GM21786 (cell line): ENCODE results near the gene TUT4.
"Not testable (repeated sequence)": the region's sequence is repeated elsewhere in the genome, so short reads cannot be mapped to it uniquely, and the experiment has no call there.

Experiments
- ATAC-seq: cut with Tn5 transposase; IDR thresholded peaks from one replicate; pipeline ENCODE4 v1.9.1; 2021; ENCODE audit not compliant: unreplicated experiment

Gene TUT4

GRCh38 chr1:52552505-52553361, at the start of gene TUT4:
TUT4 (minus strand) TSS chr1:52553092; CDS start chr1:52526280, 26,812 bp downstream.
- peak; percentile 41 for ATAC-seq

GRCh38 chr1:52601991-52602855, 49.3 kb upstream of the TUT4 start, which contains the start of gene GPX7:
GPX7 (plus strand) TSS chr1:52602371; CDS start chr1:52602410, 39 bp downstream.
- ATAC-seq, result no peak

- no peak for ATAC-seq
Measured at GRCh38 chr1:52601519-52601918, 48.6 kb upstream of the TUT4 start.

- ATAC-seq, result no peak
Measured at GRCh38 chr1:52600533-52601179, 47.8 kb upstream of the TUT4 start.

- no peak for ATAC-seq
Measured at GRCh38 chr1:52599236-52599635, 46.3 kb upstream of the TUT4 start.

GRCh38 chr1:52598729-52599128, 45.8 kb upstream of the TUT4 start:
- ATAC-seq, result no peak

GRCh38 chr1:52597912-52598311, 45.0 kb upstream of the TUT4 start:
- no peak for ATAC-seq

GRCh38 chr1:52595061-52595460, 42.2 kb upstream of the TUT4 start:
- no peak for ATAC-seq

GRCh38 chr1:52593495-52593894, 40.6 kb upstream of the TUT4 start:
- no peak for ATAC-seq

- no peak for ATAC-seq
Measured at GRCh38 chr1:52592637-52593323, 39.9 kb upstream of the TUT4 start.

GRCh38 chr1:52590266-52590665, 37.4 kb upstream of the TUT4 start:
- no peak for ATAC-seq

- ATAC-seq, result no peak
Measured at GRCh38 chr1:52588535-52588934, 35.6 kb upstream of the TUT4 start.

- no peak for ATAC-seq
Measured at GRCh38 chr1:52588027-52588426, 35.1 kb upstream of the TUT4 start.

- no peak for ATAC-seq
Measured at GRCh38 chr1:52585474-52585873, 32.6 kb upstream of the TUT4 start.

- ATAC-seq, result no peak
Measured at GRCh38 chr1:52582116-52582696, 29.3 kb upstream of the TUT4 start.

GRCh38 chr1:52580283-52580682, 27.4 kb upstream of the TUT4 start:
- ATAC-seq, result no peak

- ATAC-seq, result no peak
Measured at GRCh38 chr1:52579415-52579814, 26.5 kb upstream of the TUT4 start.

- ATAC-seq, result not testable (repeated sequence)
Measured at GRCh38 chr1:52578066-52578465, 25.2 kb upstream of the TUT4 start.

- ATAC-seq, result no peak
Measured at GRCh38 chr1:52576074-52576473, 23.2 kb upstream of the TUT4 start.

GRCh38 chr1:52574594-52574993, 21.7 kb upstream of the TUT4 start:
- no peak for ATAC-seq
